ENCODE measurements around the gene RAPGEF4.

The RAPGEF4 gene

DNA sequence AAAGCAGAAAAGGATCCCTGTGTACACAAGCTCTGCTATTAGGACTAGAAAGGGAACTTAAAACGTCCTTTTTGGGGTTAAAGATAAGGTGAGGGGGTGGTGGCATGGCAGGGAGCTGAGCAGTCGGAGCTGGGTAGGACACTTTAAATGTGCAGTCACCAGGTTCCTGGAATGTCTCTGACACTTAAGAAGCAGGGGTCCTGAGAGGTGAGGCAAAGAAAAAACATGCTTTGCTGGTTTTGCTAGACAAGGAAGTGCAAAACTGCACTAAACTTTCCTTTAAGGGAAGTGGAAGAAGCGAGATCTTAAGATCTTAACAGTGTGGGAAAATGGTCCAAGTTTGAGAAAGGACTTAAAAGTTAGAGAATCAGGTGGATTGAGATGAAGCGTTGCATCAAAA, 240.5 kb downstream of the RAPGEF4 start:
- no peak for DNase-seq

DNA sequence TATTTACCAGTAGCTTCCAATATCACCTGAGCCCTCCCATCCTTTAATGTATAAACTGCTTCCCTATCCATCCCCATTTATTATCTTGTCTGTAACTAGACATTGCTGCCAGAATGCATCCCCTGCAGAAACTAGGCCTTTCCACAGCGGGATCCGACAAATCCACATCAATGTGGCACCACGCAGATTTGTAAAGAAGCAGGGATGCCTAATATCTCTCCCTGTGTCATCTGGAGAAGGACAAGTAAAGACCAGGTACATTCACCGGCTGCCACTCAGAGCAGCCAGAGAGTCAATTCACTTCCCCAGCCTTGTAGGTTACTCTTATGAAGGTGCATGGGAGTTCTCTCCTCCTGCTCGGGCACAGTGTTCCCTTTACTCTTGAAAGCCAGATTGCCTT, 241.2 kb downstream of the RAPGEF4 start:
- no peak for DNase-seq

DNA sequence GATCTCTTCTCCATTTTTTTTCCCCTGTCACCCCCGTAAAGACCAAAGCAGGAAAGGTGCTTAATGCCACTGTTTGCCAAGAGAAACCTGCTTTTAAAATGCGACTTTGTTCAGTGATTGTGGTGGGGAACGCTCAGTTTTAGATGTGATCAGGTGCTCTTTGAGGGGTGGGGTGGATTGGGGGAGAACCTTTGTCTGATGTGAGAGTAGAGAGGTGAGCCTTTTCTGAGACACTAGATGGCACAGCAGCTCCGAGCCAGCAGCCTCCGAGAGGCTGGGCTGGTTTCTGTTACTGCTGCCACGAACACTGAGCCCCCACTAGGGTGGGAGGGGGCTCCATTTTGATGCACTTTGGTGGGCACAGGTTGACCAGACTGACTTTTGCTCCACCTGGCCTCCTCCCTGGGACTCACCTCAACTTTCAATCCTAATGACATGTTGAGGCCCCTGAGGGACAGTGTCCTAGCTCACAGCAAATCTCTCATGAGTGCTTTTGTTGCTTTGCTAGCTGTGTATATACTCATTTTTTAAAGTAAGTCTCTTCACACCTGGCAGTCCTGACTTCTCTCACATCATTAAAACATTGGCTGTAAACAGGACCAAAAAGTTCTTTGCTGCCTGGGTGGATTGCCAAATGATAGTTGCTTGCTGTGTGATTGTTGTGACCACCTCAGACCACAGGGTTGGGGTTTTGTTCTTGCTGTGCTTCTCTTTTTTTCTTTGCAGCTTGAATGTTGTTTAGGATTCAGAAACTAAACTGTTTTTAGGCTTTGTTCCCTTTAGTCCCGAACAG, 241.8 kb downstream of the RAPGEF4 start:
- DNase-seq, result no peak

DNA sequence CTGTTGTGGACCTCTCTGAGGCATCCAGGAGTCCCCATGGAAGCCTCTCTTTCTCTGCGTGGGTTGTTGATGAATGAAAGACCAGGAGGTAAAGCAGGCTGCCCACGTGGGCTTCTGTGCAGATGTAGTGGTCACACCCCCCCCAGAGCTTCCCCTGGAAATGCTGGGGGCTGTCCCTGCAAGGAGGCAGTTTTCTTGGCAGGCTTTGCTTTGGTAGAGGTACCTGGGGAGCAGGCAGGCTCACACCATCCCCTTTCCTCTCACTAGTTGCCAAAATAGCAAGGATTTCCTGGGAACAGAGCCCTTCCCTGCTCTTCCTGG, 242.4 kb downstream of the RAPGEF4 start:
- no peak for DNase-seq

DNA sequence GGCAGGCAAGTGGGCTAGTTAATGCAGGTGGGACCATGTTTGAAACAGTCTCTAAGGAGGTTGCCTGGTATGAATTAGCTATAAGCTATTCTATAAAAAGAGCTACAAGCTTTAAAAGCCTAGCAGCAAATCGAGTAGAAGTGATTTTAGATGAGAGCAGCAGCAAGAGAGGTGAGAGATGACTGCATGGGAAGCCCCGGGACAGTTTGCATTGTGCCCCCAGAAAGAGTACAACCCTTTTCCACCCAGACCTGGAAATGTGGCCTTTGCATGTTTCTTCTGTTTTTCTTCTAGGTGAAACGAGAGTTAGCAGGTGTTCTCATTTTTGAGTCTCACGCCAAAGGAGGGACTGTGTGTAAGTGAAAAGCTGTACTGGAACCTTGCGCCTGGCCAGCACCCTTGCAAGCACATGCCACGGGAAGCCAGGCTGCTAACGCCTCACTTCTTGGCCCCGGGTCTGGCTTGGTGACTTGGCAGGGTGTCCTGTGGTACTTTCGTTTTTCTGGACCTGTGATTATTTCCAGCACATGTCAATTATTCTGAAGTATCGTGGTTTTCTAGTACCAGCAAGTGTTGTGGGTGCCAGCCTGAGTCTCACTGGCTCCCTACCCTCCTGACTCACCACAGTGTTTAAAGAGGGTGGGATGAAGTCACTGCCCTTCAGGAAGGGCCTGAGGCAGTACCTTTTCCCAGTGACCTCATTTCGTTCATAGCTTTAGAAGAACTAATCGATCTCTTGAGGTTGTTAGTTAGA, 249.7 kb downstream of the RAPGEF4 start:
- no peak for DNase-seq

DNA sequence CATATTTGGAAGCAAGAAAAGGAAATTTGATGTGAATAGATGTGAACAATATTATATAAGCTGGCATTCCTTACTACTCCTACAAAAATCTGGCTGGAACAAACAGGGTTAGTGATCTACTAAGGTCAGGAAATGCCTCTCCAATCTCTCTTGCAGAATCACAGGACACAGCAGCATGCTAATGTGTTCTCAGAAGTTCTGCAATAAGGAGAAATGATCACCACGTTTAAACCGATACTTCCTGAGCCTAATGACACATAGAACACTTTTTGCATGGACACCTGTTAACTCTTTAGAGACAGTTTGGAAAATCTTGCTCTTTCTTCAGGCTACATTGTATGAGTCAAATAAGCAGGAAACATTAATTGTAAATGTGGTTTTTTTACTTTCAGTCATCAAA, 250.4 kb downstream of the RAPGEF4 start:
- no peak for DNase-seq

DNA sequence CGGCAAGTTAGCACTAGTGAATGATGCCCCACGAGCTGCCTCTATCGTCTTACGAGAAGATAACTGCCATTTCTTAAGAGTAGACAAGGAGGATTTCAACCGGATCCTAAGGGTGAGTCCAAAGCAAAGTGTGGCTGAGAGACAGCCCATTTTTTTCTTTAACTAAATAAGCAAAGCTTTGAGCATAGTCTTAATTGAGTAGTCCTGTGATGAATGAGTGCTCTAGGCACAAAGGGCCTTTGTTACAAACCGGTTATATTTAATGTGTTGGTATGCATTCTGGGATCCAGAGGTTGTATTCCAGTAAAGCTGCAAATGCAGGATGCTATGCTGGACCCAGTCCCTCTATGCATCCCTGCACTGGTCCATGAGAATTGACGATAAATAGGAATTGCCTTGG, 253.1 kb downstream of the RAPGEF4 start:
- DNase-seq, result no peak

DNA sequence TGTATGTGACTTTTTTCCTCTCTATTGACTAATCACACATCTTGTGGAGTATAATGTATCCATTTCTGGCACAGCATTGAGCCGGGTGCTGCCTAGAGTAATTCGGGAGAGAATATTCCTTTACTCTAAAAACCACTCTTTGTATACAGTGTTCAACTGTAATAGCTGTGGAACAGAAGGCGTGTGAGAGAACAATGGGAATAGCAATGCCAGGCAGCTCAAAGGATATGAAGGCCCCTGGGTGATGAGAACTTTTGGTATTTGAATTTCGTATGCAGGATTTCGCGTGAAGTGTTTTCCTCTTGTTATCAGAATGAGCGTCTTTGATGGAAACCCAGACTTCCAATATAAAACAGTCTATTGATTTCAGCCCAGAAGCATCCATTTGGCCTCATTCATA, 255.4 kb downstream of the RAPGEF4 start:
- no peak for DNase-seq

DNA sequence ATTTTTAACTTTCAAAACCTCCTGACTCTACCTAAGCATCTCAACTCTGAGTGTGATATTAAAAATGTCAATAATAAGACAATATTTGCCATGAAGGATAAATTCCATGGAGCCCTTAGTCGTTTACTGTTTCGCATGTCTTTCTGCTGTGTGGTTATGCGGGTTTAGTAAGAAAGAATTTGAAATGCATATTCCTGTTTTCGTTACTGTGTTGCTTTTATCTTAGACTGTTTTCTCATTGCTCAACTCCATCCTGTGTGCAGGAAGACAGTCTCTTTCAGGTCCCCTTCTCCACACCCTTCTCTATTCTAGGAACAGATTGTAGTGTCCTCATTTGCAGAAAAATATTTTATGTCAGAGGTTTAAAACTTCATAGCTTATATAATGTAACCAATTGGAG, 257.5 kb downstream of the RAPGEF4 start:
- DNase-seq, result no peak

DNA sequence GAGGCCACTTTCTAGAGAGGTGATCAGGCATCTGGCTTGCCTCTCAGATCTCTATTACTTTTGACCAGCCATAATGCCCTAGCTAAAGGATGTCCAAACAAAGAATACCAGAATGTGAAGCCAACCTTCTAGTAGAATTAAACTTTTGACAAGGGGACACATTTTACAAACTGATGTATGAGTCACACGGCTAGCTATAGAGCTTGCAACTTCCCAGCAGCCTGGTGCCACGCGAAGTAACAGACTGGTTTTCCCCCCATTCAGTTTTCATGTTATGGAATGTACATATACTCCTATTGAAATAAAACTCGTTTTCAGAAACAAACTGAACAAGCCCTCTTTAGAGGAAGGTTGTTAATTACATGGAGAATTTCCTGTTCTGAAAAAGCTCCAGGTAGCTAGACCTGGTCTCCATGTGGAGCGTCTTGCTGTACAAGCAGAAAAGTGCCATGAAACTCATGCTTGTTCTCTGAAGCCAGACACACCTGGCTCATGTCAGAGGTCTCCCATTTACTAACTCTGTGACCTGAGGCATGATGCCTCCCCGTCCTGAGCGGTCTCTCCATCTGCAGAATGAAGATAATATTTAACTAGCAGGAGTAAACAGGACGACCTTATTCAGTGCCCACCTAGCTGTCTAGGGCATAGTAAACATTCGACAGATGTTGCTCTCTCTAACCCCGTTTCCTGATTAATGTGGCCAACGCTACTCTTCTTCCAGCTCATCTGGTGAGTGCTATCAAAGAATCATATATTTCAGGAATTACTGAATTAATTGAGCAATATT, 258.5 kb downstream of the RAPGEF4 start:
- no peak for DNase-seq

DNA sequence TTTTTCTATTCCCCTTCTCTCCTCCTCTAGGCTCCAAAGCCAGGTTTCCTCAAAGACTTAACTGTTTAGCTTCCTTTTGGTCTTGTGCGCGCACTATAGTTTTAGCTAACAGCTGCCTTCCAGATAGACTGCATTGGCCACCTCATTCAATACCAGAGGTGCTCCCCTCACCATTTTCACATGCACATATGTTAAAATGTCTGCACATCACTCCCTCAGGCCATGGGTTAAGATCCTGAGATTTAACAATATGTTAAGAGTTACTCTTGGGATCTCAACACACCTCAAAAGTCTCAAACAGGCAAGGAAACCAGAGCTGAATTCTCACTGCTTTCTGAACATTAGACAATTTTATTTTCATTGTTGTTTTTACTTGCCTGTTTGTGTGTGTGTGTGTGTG, 259.2 kb downstream of the RAPGEF4 start:
- no peak for DNase-seq

DNA sequence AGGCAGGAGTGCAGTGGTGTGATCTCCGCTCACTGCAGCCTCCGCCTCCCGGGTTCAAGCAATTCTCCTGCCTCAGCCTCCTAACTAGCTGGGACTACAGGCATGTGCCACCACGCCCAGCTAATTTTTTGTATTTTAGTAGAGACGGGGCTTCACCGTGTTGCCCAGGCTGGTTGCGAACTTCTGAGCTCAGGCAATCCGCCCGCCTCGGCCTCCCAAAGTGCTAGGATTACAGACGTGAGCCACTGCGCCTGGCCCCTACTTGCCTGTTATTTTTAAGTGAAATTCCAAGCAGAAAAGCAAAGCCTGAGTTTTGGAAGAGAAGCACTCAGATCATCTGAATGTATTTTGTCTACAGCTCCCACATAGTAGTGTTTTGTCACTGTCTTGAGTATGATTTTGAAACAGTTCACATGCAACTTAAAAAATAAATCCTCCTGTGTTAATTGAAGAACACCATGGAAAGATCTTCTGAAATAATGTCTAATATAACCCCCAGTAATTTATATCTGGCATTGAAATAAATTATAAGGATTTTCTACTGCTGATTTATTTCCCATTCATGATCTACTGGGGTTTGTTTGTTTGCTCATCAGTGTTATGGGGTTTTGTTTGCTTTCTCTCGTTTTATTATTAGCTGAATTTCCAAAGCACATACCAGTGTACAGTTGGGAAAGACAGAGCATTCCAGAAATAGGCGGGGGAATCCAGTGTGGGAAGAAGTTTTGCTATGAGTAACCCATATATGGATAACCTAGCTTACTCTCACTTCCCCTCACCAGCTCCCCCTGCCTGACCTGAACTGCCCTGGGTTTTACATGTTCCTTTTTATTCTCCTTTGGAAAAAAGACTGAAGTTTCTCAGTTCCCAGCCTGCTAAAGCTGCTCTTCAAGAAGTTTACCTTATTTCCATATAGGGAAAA, 259.9 kb downstream of the RAPGEF4 start:
- no peak for DNase-seq

DNA sequence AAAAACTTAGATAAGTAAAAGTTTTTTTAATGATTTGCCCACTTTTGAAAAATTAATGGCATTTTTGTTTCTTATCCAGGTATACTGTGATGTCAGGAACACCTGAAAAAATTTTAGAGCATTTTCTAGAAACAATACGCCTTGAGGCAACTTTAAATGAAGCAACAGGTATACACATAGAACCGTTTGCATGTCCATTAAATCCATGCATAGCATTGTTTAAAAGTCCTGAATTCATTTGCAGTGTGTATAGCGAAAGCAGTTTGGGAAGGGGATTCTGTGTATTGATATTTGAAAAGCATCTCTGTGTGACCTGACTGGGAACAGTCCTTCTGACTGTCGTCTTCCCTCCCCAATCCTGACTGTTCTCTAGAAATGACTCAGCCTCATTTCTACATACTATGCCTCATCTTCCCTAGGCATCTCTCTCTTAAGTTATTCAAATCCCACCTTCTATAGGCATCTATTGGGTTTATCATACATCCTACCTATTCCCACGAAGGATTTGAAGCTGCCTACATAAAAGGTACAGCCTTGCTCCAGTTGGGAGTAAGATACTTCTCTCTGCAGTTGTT, 260.8 kb downstream of the RAPGEF4 start:
- DNase-seq, result no peak

DNA sequence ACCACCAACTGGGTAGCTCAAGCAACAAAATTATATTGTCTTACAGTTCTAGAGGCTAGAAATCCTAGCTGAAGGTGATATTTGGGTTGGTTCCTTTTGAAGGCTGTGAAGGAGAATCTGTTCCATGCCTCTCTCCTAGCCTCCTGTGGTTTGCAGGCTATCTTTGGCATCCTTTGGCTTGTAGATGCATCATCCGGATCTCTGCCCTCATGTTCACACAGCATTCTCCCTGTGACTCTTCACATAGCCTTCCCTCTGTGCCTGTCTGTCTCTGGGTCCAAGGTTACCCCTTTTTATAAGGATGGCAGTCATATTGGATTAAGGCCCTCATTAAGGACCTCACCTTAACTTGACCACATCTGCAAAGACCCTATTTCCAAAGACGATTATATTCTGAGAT, 261.4 kb downstream of the RAPGEF4 start:
- no peak for DNase-seq

DNA sequence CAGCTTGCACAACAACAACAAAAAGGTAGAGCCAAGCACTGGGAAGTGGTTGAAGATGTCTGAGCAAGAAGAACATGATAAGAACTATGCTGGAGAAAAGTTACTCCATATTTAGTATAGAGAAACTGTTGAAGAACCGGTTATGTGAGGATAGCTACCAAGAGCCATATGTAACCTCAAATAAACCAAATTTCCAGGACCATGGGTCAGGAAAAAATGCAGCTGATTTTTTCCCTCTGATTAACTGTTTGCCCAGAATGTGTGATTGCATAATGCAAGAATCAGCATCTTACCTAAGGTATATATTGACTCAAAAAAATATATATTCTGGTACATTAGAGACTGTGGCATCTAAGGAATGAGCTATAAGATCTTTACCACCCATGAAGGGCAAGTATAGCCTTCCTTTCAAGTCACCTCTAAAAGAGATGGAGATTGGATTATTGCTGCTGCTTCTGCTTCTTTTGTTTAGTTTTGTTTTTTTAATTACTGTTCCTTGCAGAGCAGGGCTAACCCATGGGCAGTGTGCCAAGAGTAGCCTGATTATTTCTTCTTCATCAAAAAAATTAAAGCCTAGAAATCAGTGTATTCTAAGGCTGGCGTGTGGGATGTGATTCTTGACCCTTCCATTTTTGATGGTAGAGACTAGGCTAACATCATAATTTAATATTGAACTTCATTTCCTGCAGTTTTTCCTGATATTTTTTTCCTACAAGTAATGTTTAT, 263.1 kb downstream of the RAPGEF4 start:
- DNase-seq, result no peak

DNA sequence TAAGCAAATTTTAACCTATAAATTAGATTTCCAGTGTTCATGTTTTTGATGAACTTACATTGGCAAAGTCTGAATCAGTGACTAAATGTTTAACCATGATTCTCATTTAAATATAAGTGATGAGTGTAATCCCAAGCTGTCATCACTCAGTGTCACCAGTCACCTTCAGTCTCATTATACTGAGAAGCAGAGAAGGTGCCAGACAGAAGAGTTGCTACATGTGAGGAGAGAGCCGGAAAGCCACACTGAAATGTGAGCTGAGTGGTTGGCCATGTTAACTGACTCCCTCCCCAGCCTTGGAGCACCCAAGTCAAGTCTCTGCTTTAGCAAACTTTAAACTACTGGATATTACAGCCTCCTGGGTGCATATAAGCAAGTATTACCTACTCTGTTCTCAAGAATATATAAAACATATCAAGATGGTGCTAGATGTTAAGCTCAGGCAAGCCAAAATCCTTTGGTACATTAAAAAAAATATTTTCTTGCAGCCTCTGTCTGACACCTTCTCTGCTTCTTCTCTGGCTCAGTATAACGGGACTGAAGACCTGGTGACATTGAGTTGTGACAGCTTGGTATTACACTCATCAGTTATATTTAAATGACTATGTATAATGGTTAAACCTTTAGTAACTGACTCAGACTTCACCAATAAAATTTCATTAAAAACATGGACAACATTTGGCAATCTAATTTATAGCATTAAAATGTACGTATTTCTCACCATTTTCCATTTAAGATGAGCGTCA, 264.2 kb downstream of the RAPGEF4 start:
- no peak for DNase-seq

DNA sequence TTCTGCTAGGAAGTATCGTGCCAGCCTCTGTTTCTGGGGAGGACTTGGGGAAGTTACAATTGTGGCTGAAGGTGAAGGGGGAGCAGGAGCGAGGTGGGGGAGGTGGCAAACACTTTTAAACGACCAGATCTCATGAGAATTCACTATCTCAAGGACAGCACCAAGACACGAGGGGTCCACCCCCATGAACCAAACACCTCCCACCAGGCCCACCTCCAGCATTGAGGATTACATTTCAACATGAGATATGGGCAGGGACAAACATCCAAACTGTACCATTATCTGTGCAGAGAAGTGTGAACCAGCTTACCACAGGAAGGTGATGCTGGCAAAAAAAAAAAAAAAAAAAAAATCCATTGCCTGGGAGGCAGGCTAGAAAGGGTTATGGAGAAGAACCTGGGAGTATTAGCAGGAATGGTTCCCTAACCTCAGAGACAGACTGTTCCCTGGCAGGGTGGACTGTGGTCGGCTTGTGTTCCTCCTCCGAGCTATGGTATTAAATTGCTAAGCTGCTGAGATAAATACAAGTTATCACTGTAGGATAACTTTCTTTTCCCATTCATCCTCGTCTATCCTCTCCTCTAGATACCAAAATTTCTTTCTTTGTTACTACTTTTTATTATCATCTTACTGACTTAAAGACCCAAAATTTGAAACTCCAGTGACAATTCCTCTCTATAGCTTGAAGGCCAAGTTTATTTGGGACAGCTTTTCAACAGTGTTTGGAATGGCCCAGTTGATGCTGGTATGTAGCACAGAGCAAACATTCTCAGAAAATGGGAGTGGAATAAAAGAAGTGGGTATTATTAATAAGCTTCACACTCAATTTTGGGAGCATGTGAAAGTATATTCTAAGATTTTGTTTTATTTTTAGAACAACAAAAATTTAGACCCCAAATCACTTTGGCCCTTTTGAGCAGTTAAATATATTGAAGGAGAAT, 266.3 kb downstream of the RAPGEF4 start:
- DNase-seq, result no peak

DNA sequence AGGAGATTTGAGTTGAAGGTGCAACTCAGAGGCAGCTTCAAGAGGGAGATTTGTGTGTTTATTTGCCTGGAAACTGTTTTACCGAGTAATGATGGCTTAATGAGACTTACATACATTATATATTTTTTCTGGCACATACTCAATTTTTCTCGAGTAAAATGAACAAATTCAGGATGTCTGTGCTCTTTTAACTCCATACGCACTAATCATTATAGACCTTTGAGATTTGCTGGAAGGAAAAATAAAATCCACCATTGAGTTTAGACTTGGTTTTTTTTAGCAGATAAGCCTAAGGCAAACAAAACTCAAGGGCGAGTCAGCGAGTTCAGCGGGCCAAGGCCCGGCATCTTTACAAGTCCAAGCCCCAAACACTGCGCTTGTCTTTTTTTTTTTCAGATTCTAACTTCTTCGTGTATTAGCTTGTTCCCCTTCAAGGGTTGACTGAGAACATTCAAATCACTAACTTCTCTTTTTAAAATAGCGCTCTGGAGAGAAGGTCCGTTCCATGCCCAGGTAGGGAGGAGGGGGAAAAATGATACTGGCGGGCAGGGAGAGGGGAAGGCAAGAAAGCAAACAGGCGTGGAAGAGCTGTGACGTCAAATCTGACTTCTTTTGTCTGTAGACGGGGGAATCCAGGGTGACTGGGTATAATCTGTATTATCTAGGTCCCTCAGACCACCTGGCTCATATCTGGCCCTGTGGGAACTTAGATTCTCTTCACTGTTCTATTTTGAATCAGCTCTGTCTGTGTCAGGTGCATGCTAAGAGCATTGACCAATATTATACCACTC, 267.3 kb downstream of the RAPGEF4 start:
- no peak for DNase-seq

DNA sequence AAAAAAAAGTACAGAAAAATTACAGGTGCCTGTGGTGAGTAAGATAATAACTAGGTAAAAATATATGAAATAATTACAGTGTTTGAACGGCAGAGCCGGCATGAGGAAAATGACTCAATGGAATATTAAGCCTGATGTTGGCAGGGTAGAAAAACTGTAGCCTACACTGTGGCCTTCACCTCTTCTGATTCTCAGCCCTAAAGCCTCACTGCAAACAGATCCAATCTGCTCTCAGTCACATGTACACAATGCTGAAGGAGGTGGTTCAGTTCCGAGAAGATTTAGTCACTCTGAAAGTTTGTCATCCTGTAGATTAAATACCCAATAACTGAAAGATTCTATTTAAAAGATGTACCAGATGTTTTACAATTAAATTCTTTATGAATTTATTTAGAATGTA, 273.1 kb downstream of the RAPGEF4 start:
- no peak for DNase-seq
